HG03025 (cell line): ENCODE data around the gene MX1.
"Not testable (repeated sequence)": the region's sequence is repeated elsewhere in the genome, so short reads cannot be mapped to it uniquely, and the experiment has no call there.

Experiments
- ATAC-seq: cut with Tn5 transposase; IDR thresholded peaks from one replicate; pipeline ENCODE4 v1.9.1; 2021; ENCODE audit warnings: mild to moderate bottlenecking, moderate library complexity; ENCODE audit not compliant: unreplicated experiment, low FRiP score

MX1 gene

GRCh38 chr21:41405321-41405720 lies 20.7 kb upstream of the MX1 start:
- no peak for ATAC-seq

GRCh38 chr21:41406340-41406739 lies 19.7 kb upstream of the MX1 start:
- ATAC-seq, result no peak

GRCh38 chr21:41407541-41408460 lies 18.2 kb upstream of the MX1 start:
- ATAC-seq, result no peak

GRCh38 chr21:41410361-41410760 lies 15.7 kb upstream of the MX1 start:
- ATAC-seq, result no peak

GRCh38 chr21:41410767-41411448 lies 15.1 kb upstream of the MX1 start:
- ATAC-seq, result no peak

GRCh38 chr21:41411449-41412089 lies 14.5 kb upstream of the MX1 start:
- ATAC-seq, result no peak

GRCh38 chr21:41417505-41417904 lies 8.5 kb upstream of the MX1 start:
- not testable (repeated sequence) for ATAC-seq

GRCh38 chr21:41418393-41418792 lies 7.6 kb upstream of the MX1 start:
- no peak for ATAC-seq

- no peak for ATAC-seq
Measured at GRCh38 chr21:41418956-41419680, 6.9 kb upstream of the MX1 start.

- ATAC-seq, result no peak
Measured at GRCh38 chr21:41419921-41420862, 5.8 kb upstream of the MX1 start.

GRCh38 chr21:41420998-41421397 lies 5.0 kb upstream of the MX1 start:
- ATAC-seq, result not testable (repeated sequence)

- no peak for ATAC-seq
Measured at GRCh38 chr21:41422546-41423304, 3.3 kb upstream of the MX1 start.

GRCh38 chr21:41423305-41423636 lies 2.8 kb upstream of the MX1 start:
- not testable (repeated sequence) for ATAC-seq

GRCh38 chr21:41425588-41425953 lies 468 bp upstream of the MX1 start:
- no peak for ATAC-seq

- no peak for ATAC-seq
Measured at GRCh38 chr21:41426676-41427404, 801 bp downstream of the MX1 start.

- ATAC-seq, result no peak
Measured at GRCh38 chr21:41427556-41427955, 1.5 kb downstream of the MX1 start.

GRCh38 chr21:41428311-41428710 lies 2.3 kb downstream of the MX1 start:
- ATAC-seq, result no peak

GRCh38 chr21:41428847-41429246 lies 2.8 kb downstream of the MX1 start:
- no peak for ATAC-seq
